IPS DF 6.9 (cell line): ENCODE data around the gene EDA.
"Not testable (repeated sequence)": the region's sequence is repeated elsewhere in the genome, so short reads cannot be mapped to it uniquely, and the experiment has no call there.

ENCODE experiments used
- DNase-seq: peaks from one replicate; pipeline ENCODE4 v3.0.0-alpha.2; 2013; ENCODE audit warnings: low read depth, low spot score
- H3K27ac ChIP-seq: one replicate; pipeline ENCODE4 v1.5.1; 2013; ENCODE audit warnings: low read length, control low read depth
- H3K27me3 ChIP-seq: 2 replicates; pipeline ENCODE4 v1.6.1; 2013; ENCODE audit warnings: mild to moderate bottlenecking, low read length; ENCODE audit not compliant: control insufficient read depth, insufficient read depth
- H3K36me3 ChIP-seq: 2 replicates; pipeline ENCODE4 v1.6.1; 2013; ENCODE audit warnings: low read length; ENCODE audit not compliant: control insufficient read depth, insufficient read depth
- H3K4me1 ChIP-seq: 2 replicates; pipeline ENCODE4 v1.6.1; 2013; ENCODE audit warnings: low read length; ENCODE audit not compliant: control insufficient read depth, insufficient read depth
- H3K4me3 ChIP-seq: 2 replicates; pipeline ENCODE4 v1.5.1; 2013; ENCODE audit warnings: mild to moderate bottlenecking, low read length
- H3K9me3 ChIP-seq: 2 replicates; pipeline ENCODE4 v1.6.1; 2013; ENCODE audit warnings: low read length, inconsistent platforms; ENCODE audit not compliant: control insufficient read depth, insufficient read depth
- WGBS: extraction: QIAGEN DNeasy Blood & Tissue Kit; methylation state at CpG from one replicate; pipeline ENCODE4 v1.1.7; 2013; ENCODE audit warnings: mixed read lengths, missing lambda C conversion rate; ENCODE audit not compliant: insufficient read length, insufficient coverage; 5-methylcytosine and 5-hydroxymethylcytosine counted together

Gene EDA

GRCh38 chrX:69813677-69814076, 197.8 kb downstream of the EDA start:
- no peaks in the 10 kb centered on the region for H3K36me3 ChIP-seq
- no CpG with 5 or more reads among the region's 1 CpG for WGBS
- no peak overlapping the region for H3K4me3 ChIP-seq
- no peak overlapping the region for H3K27ac ChIP-seq
- H3K4me1 ChIP-seq, result no peaks in the 10 kb centered on the region
- DNase-seq, result no peak
- H3K27me3 ChIP-seq, result no peaks in the 10 kb centered on the region
- H3K9me3 ChIP-seq, result no peaks in the 10 kb centered on the region

- Histone ChIP-seq H3K4me1 (no peaks in the 10 kb centered on the region), H3K27ac (no peak overlapping the region), H3K36me3 (no peaks in the 10 kb centered on the region), H3K4me3 (no peak overlapping the region), H3K9me3 (no peaks in the 10 kb centered on the region), H3K27me3 (no peaks in the 10 kb centered on the region)
- WGBS, result no CpG with 5 or more reads among the region's 4 CpGs
- DNase-seq, result no peak
Measured at GRCh38 chrX:69815063-69815462, 199.2 kb downstream of the EDA start.

- Histone ChIP-seq H3K4me3 (no peak overlapping the region), H3K27me3 (no peaks in the 10 kb centered on the region), H3K4me1 (no peaks in the 10 kb centered on the region), H3K9me3 (no peaks in the 10 kb centered on the region), H3K36me3 (no peaks in the 10 kb centered on the region), H3K27ac (no peak overlapping the region)
- DNase-seq, result no peak
- WGBS, result no CpG with 5 or more reads among the region's 4 CpGs
Measured at GRCh38 chrX:69815519-69815918, 199.6 kb downstream of the EDA start.

GRCh38 chrX:69844636-69845035, 228.7 kb downstream of the EDA start:
- Histone ChIP-seq H3K4me3 (no peak overlapping the region), H3K9me3 (no peaks in the 10 kb centered on the region), H3K27me3 (no peaks in the 10 kb centered on the region), H3K36me3 (no peaks in the 10 kb centered on the region), H3K4me1 (no peaks in the 10 kb centered on the region), H3K27ac (no peak overlapping the region)
- WGBS, result no CpG with 5 or more reads among the region's 3 CpGs
- DNase-seq, result no peak

- not testable (repeated sequence) for H3K4me3 ChIP-seq, H3K27me3 ChIP-seq, H3K4me1 ChIP-seq, H3K27ac ChIP-seq, H3K36me3 ChIP-seq, H3K9me3 ChIP-seq, DNase-seq
Measured at GRCh38 chrX:69859999-69860398, 244.1 kb downstream of the EDA start.

- no CpG with 5 or more reads among the region's 1 CpG for WGBS
- Histone ChIP-seq H3K4me1 (no peaks in the 10 kb centered on the region), H3K27ac (no peak overlapping the region), H3K9me3 (no peaks in the 10 kb centered on the region), H3K4me3 (no peak overlapping the region), H3K36me3 (no peaks in the 10 kb centered on the region), H3K27me3 (no peaks in the 10 kb centered on the region)
- DNase-seq, result no peak
Measured at GRCh38 chrX:69876221-69876620, 260.3 kb downstream of the EDA start.

GRCh38 chrX:69884210-69884609, 268.3 kb downstream of the EDA start:
- WGBS, result no CpG with 5 or more reads among the region's 1 CpG
- DNase-seq, result no peak
- Histone ChIP-seq H3K9me3 (no peaks in the 10 kb centered on the region; the same call in 1 of the 2 replicates), H3K27ac (no peak overlapping the region), H3K27me3 (no peaks in the 10 kb centered on the region), H3K4me1 (no peaks in the 10 kb centered on the region), H3K4me3 (no peak overlapping the region), H3K36me3 (no peaks in the 10 kb centered on the region)

GRCh38 chrX:69896046-69896445, 280.1 kb downstream of the EDA start:
- DNase-seq, result no peak
- H3K36me3 ChIP-seq, result no peaks in the 10 kb centered on the region
- no peak overlapping the region for H3K4me3 ChIP-seq
- no CpG with 5 or more reads among the region's 1 CpG for WGBS
- no peak overlapping the region for H3K27ac ChIP-seq
- no peaks in the 10 kb centered on the region for H3K4me1 ChIP-seq
- no peaks in the 10 kb centered on the region for H3K27me3 ChIP-seq
- no peaks in the 10 kb centered on the region for H3K9me3 ChIP-seq

- Histone ChIP-seq H3K27ac (no peak overlapping the region), H3K4me1 (no peaks in the 10 kb centered on the region), H3K9me3 (no peaks in the 10 kb centered on the region), H3K27me3 (no peaks in the 10 kb centered on the region), H3K4me3 (no peak overlapping the region), H3K36me3 (no peaks in the 10 kb centered on the region)
- no CpG with 5 or more reads among the region's 1 CpG for WGBS
- no peak for DNase-seq
Measured at GRCh38 chrX:69900491-69900890, 284.6 kb downstream of the EDA start.

- H3K4me1 ChIP-seq, result no peaks in the 10 kb centered on the region
- H3K27me3 ChIP-seq, result no peaks in the 10 kb centered on the region
- DNase-seq, result no peak
- H3K27ac ChIP-seq, result no peak overlapping the region
- H3K4me3 ChIP-seq, result no peak overlapping the region
- no peaks in the 10 kb centered on the region for H3K9me3 ChIP-seq
- H3K36me3 ChIP-seq, result no peaks in the 10 kb centered on the region
- WGBS, result no CpG with 5 or more reads among the region's 8 CpGs
Measured at GRCh38 chrX:69906447-69906846, 290.5 kb downstream of the EDA start.

GRCh38 chrX:69914781-69915180, 298.9 kb downstream of the EDA start:
- H3K27me3 ChIP-seq, result no peaks in the 10 kb centered on the region
- H3K27ac ChIP-seq, result no peak overlapping the region
- no peaks in the 10 kb centered on the region for H3K36me3 ChIP-seq
- no peak for DNase-seq
- no peak overlapping the region for H3K4me3 ChIP-seq
- no peaks in the 10 kb centered on the region for H3K9me3 ChIP-seq
- H3K4me1 ChIP-seq, result no peaks in the 10 kb centered on the region
